ENCODE data around the gene SULT1E1. TPM values are rescaled to one million over a fixed set of nuclear protein-coding genes. Genes with fewer than 3 reads are reported as not detected.

The SULT1E1 gene
- total RNA-seq, 4 donors from 2014 or later: 0.40 to 0.95 TPM; not detected in 2

DNA sequence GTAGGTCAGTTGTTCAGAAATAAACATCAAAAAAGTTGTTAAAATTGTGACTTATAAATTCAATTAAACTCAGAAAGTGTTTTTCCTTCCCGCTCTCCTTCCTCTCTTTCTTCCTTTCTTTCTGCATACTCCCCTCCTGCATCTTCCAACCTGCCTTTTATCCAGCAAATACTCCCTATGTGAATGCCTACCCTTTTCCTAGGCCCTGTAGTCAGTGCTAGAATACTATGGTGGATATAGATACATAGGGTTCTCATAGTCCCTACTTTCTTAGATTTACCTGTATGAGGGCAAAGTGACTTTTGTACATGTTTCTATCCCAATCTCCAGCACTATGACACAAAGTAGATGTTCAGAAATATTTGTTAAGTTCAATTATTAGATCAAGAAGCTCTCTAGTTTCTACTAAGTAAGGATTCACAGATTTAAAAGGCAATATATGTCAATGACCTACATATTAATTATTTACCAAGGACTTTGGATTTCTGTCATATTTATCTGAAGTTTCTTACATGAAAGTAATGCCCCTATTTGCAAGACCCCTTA is 732 bp downstream of the SULT1E1 start:
- no peaks in the 10 kb centered on the region for H3K9me3 ChIP-seq
- intact Hi-C loops (cut with DNase I; ENCODE audit: low total_unique reads): no loop called here
- no peaks in the 10 kb centered on the region for H3K36me3 ChIP-seq
- H3K4me1 ChIP-seq: peaks cover 0 to 17% (median 3%) of the 10 kb centered on the region in 4 donors
- in situ Hi-C loops (cut with MboI; ENCODE audit: low pct_ligation_motif_present in 1 of 4, low pct_unique_long_range_greater_than_20kb in 1 of 4, low sequenced_read_pairs in 3 of 4): no loop called here
- 75 to 94% methylated on average over 1 of the region's 1 CpG for WGBS, 2 donors (ENCODE audit: low coverage in 1 of 2)
- no peak overlapping the region for H3K4me3 ChIP-seq
- H3K27me3 ChIP-seq: no peaks in the 10 kb centered on the region
- DNase-seq: no peak
- H3K27ac ChIP-seq: no peak overlapping the region
- TF ChIP-seq POLR2AphosphoS5 (IDR thresholded peaks at IDR 0.05): no peak
- no peak for TF ChIP-seq POLR2A (IDR thresholded peaks at IDR 0.05)
- TF ChIP-seq, protein P1, sequence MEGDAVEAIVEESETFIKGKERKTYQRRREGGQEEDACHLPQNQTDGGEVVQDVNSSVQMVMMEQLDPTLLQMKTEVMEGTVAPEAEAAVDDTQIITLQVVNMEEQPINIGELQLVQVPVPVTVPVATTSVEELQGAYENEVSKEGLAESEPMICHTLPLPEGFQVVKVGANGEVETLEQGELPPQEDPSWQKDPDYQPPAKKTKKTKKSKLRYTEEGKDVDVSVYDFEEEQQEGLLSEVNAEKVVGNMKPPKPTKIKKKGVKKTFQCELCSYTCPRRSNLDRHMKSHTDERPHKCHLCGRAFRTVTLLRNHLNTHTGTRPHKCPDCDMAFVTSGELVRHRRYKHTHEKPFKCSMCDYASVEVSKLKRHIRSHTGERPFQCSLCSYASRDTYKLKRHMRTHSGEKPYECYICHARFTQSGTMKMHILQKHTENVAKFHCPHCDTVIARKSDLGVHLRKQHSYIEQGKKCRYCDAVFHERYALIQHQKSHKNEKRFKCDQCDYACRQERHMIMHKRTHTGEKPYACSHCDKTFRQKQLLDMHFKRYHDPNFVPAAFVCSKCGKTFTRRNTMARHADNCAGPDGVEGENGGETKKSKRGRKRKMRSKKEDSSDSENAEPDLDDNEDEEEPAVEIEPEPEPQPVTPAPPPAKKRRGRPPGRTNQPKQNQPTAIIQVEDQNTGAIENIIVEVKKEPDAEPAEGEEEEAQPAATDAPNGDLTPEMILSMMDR (IDR thresholded peaks at IDR 0.05): no peak
- no peak for TF ChIP-seq EP300 (IDR thresholded peaks at IDR 0.05; ENCODE audit: low read depth)

DNA sequence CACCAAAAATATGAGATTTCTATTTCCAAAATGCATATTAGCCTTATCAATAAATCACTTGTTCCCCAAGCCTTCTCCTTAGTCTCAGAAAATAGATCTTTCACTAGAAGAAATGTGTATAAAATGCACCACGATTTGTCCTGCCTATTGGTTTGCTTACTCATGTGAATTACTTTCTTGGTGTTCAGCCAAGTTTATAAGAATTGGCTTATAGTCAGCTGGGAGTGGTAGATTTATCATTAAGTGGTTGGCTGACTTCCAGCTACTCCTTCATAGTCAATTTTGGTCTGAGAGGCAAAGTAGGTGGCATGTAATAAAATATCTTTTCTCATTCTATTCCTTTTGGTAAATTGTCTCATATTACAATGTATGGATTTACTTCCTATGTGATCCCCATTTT is 1.3 kb downstream of the SULT1E1 start:
- intact Hi-C loops (cut with DNase I; ENCODE audit: low total_unique reads): no loop called here
- no peak overlapping the region for H3K4me3 ChIP-seq
- in situ Hi-C loops (cut with MboI; ENCODE audit: low pct_ligation_motif_present in 1 of 4, low pct_unique_long_range_greater_than_20kb in 1 of 4, low sequenced_read_pairs in 3 of 4): no loop called here
- peaks cover 0 to 17% (median 3%) of the 10 kb centered on the region in 4 donors for H3K4me1 ChIP-seq
- no peak for TF ChIP-seq POLR2AphosphoS5 (IDR thresholded peaks at IDR 0.05)
- TF ChIP-seq POLR2A (IDR thresholded peaks at IDR 0.05): no peak
- no peak for TF ChIP-seq EP300 (IDR thresholded peaks at IDR 0.05; ENCODE audit: low read depth)
- TF ChIP-seq, protein P1 (IDR thresholded peaks at IDR 0.05): no peak
- H3K27ac ChIP-seq: no peak overlapping the region
- H3K36me3 ChIP-seq: no peaks in the 10 kb centered on the region
- no peaks in the 10 kb centered on the region for H3K9me3 ChIP-seq
- no peak for DNase-seq
- 10% methylated on average over 1 of the region's 1 CpG; no CpG with 5 or more reads in 1 of the 2 donors for WGBS, 2 donors (ENCODE audit: low coverage in 1 of 2)
- H3K27me3 ChIP-seq: no peaks in the 10 kb centered on the region

DNA sequence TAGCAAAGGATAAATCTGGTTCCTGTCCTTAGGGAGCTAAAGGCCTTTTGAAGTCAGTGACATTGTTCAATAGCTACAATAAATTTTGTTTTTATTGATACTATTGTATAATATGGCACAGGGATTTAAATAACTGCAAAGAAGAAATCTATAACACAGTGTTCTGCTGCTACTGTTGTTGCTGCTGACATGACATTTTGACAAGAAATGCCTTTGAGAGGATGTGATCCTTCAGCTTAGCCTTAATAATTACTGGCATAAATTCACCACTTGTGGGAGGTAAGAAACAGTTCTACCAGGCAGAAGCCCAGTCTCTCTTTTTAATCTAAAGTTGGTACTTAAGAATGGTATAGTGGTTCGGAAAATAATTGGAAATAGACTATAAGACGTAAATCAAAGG is 4.1 kb downstream of the SULT1E1 start:
- Histone ChIP-seq H3K36me3 (no peaks in the 10 kb centered on the region), H3K27me3 (no peaks in the 10 kb centered on the region), H3K4me1 (peaks cover 0 to 14% (median 3%) of the 10 kb centered on the region in 4 donors), H3K27ac (no peak overlapping the region), H3K9me3 (no peaks in the 10 kb centered on the region), H3K4me3 (no peak overlapping the region)
- 83 to 100% methylated on average over 2 of the region's 2 CpGs for WGBS, 2 donors (ENCODE audit: low coverage in 1 of 2)
- TF ChIP-seq, protein P1 (IDR thresholded peaks at IDR 0.05): no peak
- TF ChIP-seq POLR2AphosphoS5 (IDR thresholded peaks at IDR 0.05) (no peak), EP300 (IDR thresholded peaks at IDR 0.05; ENCODE audit: low read depth) (no peak), POLR2A (IDR thresholded peaks at IDR 0.05) (no peak)
- intact Hi-C loops (cut with DNase I; ENCODE audit: low total_unique reads): loop anchor here (2.0 kb wide), 1 partner anchor 15 kb away; no protein-coding TSS in a partner anchor
- no peak for DNase-seq
- in situ Hi-C loops (cut with MboI; ENCODE audit: low pct_ligation_motif_present in 1 of 4, low pct_unique_long_range_greater_than_20kb in 1 of 4, low sequenced_read_pairs in 3 of 4): no loop called here

DNA sequence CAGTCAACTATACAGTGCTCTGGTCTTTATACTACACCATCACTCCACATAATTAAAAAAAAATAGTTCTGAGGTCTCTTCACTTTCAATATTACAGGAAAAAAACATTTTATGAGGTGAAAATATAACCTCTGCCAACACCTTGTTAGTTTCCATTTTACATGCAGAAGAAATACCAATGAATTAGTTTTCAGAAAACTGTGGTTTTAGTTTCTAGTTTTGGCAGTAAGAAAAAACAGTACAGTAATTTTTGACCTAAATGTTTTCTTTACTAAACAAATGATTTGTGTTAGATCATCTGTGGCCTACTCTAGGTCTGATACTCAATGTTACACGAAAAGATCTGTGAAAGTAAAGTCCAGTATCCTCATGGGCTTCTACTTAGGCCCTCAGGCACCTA is 10.0 kb downstream of the SULT1E1 start:
- intact Hi-C loops (cut with DNase I; ENCODE audit: low total_unique reads): no loop called here
- Histone ChIP-seq H3K4me3 (no peak overlapping the region), H3K36me3 (no peaks in the 10 kb centered on the region), H3K4me1 (no peaks in the 10 kb centered on the region), H3K9me3 (no peaks in the 10 kb centered on the region), H3K27ac (no peak overlapping the region), H3K27me3 (no peaks in the 10 kb centered on the region)
- in situ Hi-C loops (cut with MboI; ENCODE audit: low pct_ligation_motif_present in 1 of 4, low pct_unique_long_range_greater_than_20kb in 1 of 4, low sequenced_read_pairs in 3 of 4): no loop called here
- 67% methylated on average over 1 of the region's 1 CpG; no CpG with 5 or more reads in 1 of the 2 donors for WGBS, 2 donors (ENCODE audit: low coverage in 1 of 2)
- TF ChIP-seq, protein P1 (IDR thresholded peaks at IDR 0.05): no peak
- TF ChIP-seq POLR2A (IDR thresholded peaks at IDR 0.05) (no peak), EP300 (IDR thresholded peaks at IDR 0.05; ENCODE audit: low read depth) (no peak), POLR2AphosphoS5 (IDR thresholded peaks at IDR 0.05) (no peak)
- DNase-seq: no peak

Measured in transverse colon (tissue), 4 donors.